GM12878 (cell line): Measurements from ENCODE around the gene FGF11. TPM values are rescaled to one million over a fixed set of nuclear protein-coding genes. Genes with fewer than 3 reads are reported as not detected.

ENCODE experiments used
- ATAC-seq: fragments of 200-7000 bp; cut with Tn5 transposase; 3 replicates; pipeline ENCODE4 v1.9.1; 2020; ENCODE audit warnings: mild to moderate bottlenecking, moderate library complexity
- BruUV-seq: library from RNA; stranded (reverse); fragments of 400-500 nt; replicated peaks from 2 replicates; lab custom pipeline; 2021; lab: Mats Ljungman, UMichigan
- CTCF ChIA-PET: fragments of 300-600 bp; sonication (Branson Sonifier 250); formaldehyde crosslinking; extraction: SDS; loops from one replicate; lab custom pipeline; 2021; ENCODE audit warnings: inconsistent platforms; lab: Yijun Ruan, JAX
- POLR2A ChIA-PET: fragments of 350-600 bp; formaldehyde crosslinking; extraction: SDS; loops from one replicate; lab custom pipeline; 2021; ENCODE audit warnings: inconsistent platforms; lab: Charles Lee
- RAD21 ChIA-PET: fragments of 300-600 bp; sonication (Branson Sonifier 250); formaldehyde crosslinking; loops from one replicate; lab custom pipeline; 2023; ENCODE audit warnings: antibody characterized with exemption; ENCODE audit not compliant: unreplicated experiment; lab: Charles Lee
- SMC1A ChIA-PET: fragments of 300-600 bp; sonication (Branson Sonifier 250); formaldehyde crosslinking; loops from one replicate; lab custom pipeline; 2023; ENCODE audit not compliant: unreplicated experiment, uncharacterized antibody; lab: Charles Lee
- DNase-seq: peaks from one replicate; pipeline ENCODE4 v3.0.0-alpha.2; 2011; ENCODE audit warnings: low read depth, low spot score
- FAIRE-seq: peaks from 3 replicates; lab custom pipeline; 2011; peaks lifted over from hg19 to GRCh38; lab: Jason Lieb, UNC
- H2AFZ ChIP-seq: 2 replicates; pipeline ENCODE4 v1.6.0; 2011; ENCODE audit warnings: low read depth, low read length, control low read depth; ENCODE audit not compliant: control insufficient read depth
- H3K27ac ChIP-seq: 2 replicates; pipeline ENCODE4 v1.5.1; 2011; ENCODE audit warnings: control low read depth; ENCODE audit not compliant: control insufficient read depth, insufficient read depth
- H3K27me3 ChIP-seq, 2 experiments: replicated peaks in 1 of 2; 2 replicates each; pipeline versions ENCODE4 v1.6.0 to v1.6.1; 2011; ENCODE audit warnings: low read length in 1 of 2; ENCODE audit not compliant: control insufficient read depth in 2 of 2, insufficient read depth in 2 of 2
- H3K36me3 ChIP-seq, 2 experiments: 2 replicates each; pipeline ENCODE4 v1.5.1; 2011; ENCODE audit warnings: low read length in 1 of 2; ENCODE audit not compliant: control insufficient read depth in 2 of 2, insufficient read depth in 2 of 2
- H3K4me1 ChIP-seq: 2 replicates; pipeline ENCODE4 v1.6.1; 2011; ENCODE audit warnings: mild to moderate bottlenecking, low read length, moderate library complexity, mixed read lengths; ENCODE audit not compliant: control insufficient read depth, insufficient read depth
- H3K4me2 ChIP-seq: 2 replicates; pipeline ENCODE4 v1.6.0; 2011; ENCODE audit warnings: control low read depth; ENCODE audit not compliant: control insufficient read depth, insufficient read depth
- H3K4me3 ChIP-seq: fragments of 200-600 bp; sonication (generic); 2 replicates; pipeline ENCODE4 v1.5.1; 2016
- H3K79me2 ChIP-seq: 2 replicates; pipeline ENCODE4 v1.6.0; 2011; ENCODE audit warnings: low read length; ENCODE audit not compliant: control insufficient read depth, insufficient read depth
- H3K9ac ChIP-seq: 2 replicates; pipeline ENCODE4 v1.8.0; 2011; ENCODE audit warnings: low read length, control low read depth, mixed read lengths; ENCODE audit not compliant: control insufficient read depth, insufficient read depth
- H3K9me3 ChIP-seq: replicated peaks from 3 replicates; pipeline ENCODE4 v1.5.1; 2011; ENCODE audit warnings: mild to moderate bottlenecking, low read length; ENCODE audit not compliant: control insufficient read depth, insufficient read depth
- H4K20me1 ChIP-seq: 2 replicates; pipeline ENCODE4 v1.6.0; 2011; ENCODE audit not compliant: control insufficient read depth, insufficient read depth
- GATAD2B ChIP-seq: fragments of 450-650 bp; conservative IDR thresholded peaks from 2 replicates; pipeline ENCODE4 v1.6.1; 2017; ENCODE audit warnings: low read depth, mild to moderate bottlenecking, moderate library complexity
- LARP7 ChIP-seq: fragments of 450-650 bp; IDR thresholded peaks from 2 replicates; pipeline ENCODE4 v1.6.1; 2017; ENCODE audit warnings: mild to moderate bottlenecking
- WGBS: methylation state at CpG from one replicate; pipeline ENCODE4 v1.1.6; 2016; ENCODE audit warnings: low lambda C conversion rate; ENCODE audit not compliant: insufficient replicate concordance, insufficient coverage; ENCODE audit errors: missing lambda C conversion rate; 5-methylcytosine and 5-hydroxymethylcytosine counted together
- in situ Hi-C: fragments of 300-500 bp; cut with MboI; formaldehyde crosslinking; loops from 9 replicates; pipeline ENCODE4 v1.14.3; 2018; ENCODE audit warnings: mixed read lengths
- intact Hi-C: fragments of 100-400 bp; cut with micrococcal nuclease; formaldehyde crosslinking; loops from one replicate; pipeline ENCODE4 v1.14.2; 2022; ENCODE audit not compliant: unreplicated experiment
- polyA plus RNA-seq, 11 experiments: library from polyadenylated mRNA; depleted of rRNA in 4 of 11; unstranded in 6 of 11; stranded (reverse) in 5 of 11; fragments of >200 nt; fragmentation: Nextera tagmentation in 4 of 11; fragmentation: Illumina TruSeq in 1 of 11; extraction: Ambion mirVana in 4 of 11; extraction: Trizol in 1 of 11; gene quantifications; 1 replicate in 1 of 11; 2 replicates in 10 of 11; pipeline versions ENCODE4 v1.2.1 to v1.2.3, GENCODE V29; 2011 to 2016; ENCODE audit warnings: inconsistent platforms in 2 of 11, missing spikeins in 2 of 11, low read depth in 1 of 11
- total RNA-seq, 4 experiments: library from RNA; depleted of rRNA in 3 of 4; stranded (reverse); fragments of >200 nt in 3 of 4; fragmentation: Illumina TruSeq in 1 of 4; extraction: Trizol in 1 of 4; gene quantifications; 2 replicates each; pipeline versions ENCODE4 v1.2.1 to v1.2.3, GENCODE V29; 2013 to 2021
- TF ChIP-seq, protein P1 (sequence below): fragments of 450-650 bp; IDR thresholded peaks from 2 replicates; pipeline ENCODE4 v1.6.1; 2017; ENCODE audit warnings: mild to moderate bottlenecking, low read depth, inconsistent platforms; ENCODE audit not compliant: poor library complexity, severe bottlenecking
- TF ChIP-seq, protein P2 (sequence below): fragments of 450-650 bp; IDR thresholded peaks from 2 replicates; pipeline ENCODE4 v1.6.1; 2016; ENCODE audit warnings: mild to moderate bottlenecking
- TF ChIP-seq, protein P3 (sequence below), 3 experiments: IDR thresholded peaks in 2 of 3; conservative IDR thresholded peaks in 1 of 3; 2 replicates each; pipeline ENCODE4 v1.5.1; 2011; ENCODE audit warnings: low read depth in 3 of 3, low read length in 3 of 3, mild to moderate bottlenecking in 3 of 3, control low read depth in 2 of 3, moderate library complexity in 2 of 3, inconsistent platforms in 1 of 3, mixed read lengths in 1 of 3; ENCODE audit not compliant: control insufficient read depth in 2 of 3, insufficient read depth in 1 of 3; ENCODE audit errors: extremely low read depth in 1 of 3

Gene FGF11
- total and polyA plus RNA-seq, 10 of the 15 experiments (the other 5 are each of a cell fraction or from before 2014, with no cell fraction given), result 0.69 to 21.1 (median 2.6) TPM

GRCh38 chr17:7444682-7445618 is 5.6 kb downstream of the FGF11 start, which contains the start of gene CHRNB1:
Gene CHRNB1 (plus strand): TSS chr17:7445061. CDS start chr17:7445128, 67 bp downstream.
- Histone ChIP-seq H3K27me3 (peaks cover 1 to 5% of the 10 kb centered on the region in 2 experiments; a peak in 3 of 4 replicates), H4K20me1 (no peaks in the 10 kb centered on the region), H3K9me3 (no peaks in the 10 kb centered on the region), H3K9ac (peak within 1 kb of the TSS; percentile 29; the same call in 1 of the 2 replicates), H2AFZ (peak within 1 kb of the TSS; percentile 51; the same call in 1 of the 2 replicates), H3K4me3 (peak within 1 kb of the TSS; percentile 55; the same call in 1 of the 2 replicates)
- WGBS, result 5% methylated on average over 46 of the region's 51 CpGs
- ChIA-PET SMC1A (interaction anchor here (1.1 to 1.5 kb wide), 3 partner anchors 10 to 115 kb away, joined by 3 to 7 read pairs (median 4); no protein-coding TSS in a partner anchor), POLR2A (interaction anchor here (0.5 to 5.4 kb wide), 9 partner anchors 8 to 191 kb away, joined by 3 to 52 read pairs (median 3); partner anchors contain the start of genes TMEM102 and ZBTB4), RAD21 (interaction anchor here (0.6 to 2.7 kb wide), 4 partner anchors 10 to 116 kb away, joined by 3 to 9 read pairs (median 4); partner anchors contain the start of gene TMEM102)
- ATAC-seq (peak; percentile 71), DNase-seq (no peak), FAIRE-seq (no peak)
- intact Hi-C loops (no loop called here), in situ Hi-C loops (no loop called here)
- BruUV-seq, result no TSS peak
- TF ChIP-seq, protein P1, sequence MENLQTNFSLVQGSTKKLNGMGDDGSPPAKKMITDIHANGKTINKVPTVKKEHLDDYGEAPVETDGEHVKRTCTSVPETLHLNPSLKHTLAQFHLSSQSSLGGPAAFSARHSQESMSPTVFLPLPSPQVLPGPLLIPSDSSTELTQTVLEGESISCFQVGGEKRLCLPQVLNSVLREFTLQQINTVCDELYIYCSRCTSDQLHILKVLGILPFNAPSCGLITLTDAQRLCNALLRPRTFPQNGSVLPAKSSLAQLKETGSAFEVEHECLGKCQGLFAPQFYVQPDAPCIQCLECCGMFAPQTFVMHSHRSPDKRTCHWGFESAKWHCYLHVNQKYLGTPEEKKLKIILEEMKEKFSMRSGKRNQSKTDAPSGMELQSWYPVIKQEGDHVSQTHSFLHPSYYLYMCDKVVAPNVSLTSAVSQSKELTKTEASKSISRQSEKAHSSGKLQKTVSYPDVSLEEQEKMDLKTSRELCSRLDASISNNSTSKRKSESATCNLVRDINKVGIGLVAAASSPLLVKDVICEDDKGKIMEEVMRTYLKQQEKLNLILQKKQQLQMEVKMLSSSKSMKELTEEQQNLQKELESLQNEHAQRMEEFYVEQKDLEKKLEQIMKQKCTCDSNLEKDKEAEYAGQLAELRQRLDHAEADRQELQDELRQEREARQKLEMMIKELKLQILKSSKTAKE, result no peak
- TF ChIP-seq, protein P2, sequence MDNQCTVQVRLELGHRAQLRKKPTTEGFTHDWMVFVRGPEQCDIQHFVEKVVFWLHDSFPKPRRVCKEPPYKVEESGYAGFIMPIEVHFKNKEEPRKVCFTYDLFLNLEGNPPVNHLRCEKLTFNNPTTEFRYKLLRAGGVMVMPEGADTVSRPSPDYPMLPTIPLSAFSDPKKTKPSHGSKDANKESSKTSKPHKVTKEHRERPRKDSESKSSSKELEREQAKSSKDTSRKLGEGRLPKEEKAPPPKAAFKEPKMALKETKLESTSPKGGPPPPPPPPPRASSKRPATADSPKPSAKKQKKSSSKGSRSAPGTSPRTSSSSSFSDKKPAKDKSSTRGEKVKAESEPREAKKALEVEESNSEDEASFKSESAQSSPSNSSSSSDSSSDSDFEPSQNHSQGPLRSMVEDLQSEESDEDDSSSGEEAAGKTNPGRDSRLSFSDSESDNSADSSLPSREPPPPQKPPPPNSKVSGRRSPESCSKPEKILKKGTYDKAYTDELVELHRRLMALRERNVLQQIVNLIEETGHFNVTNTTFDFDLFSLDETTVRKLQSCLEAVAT, result peak; percentile 66; the same call in 1 of the 2 replicates
- TF ChIP-seq GATAD2B (peak; percentile 46; the same call in 1 of the 2 replicates), LARP7 (0 out of 2 replicates have a peak, but pooled peaks have one; percentile 33)
- TF ChIP-seq, protein P3, sequence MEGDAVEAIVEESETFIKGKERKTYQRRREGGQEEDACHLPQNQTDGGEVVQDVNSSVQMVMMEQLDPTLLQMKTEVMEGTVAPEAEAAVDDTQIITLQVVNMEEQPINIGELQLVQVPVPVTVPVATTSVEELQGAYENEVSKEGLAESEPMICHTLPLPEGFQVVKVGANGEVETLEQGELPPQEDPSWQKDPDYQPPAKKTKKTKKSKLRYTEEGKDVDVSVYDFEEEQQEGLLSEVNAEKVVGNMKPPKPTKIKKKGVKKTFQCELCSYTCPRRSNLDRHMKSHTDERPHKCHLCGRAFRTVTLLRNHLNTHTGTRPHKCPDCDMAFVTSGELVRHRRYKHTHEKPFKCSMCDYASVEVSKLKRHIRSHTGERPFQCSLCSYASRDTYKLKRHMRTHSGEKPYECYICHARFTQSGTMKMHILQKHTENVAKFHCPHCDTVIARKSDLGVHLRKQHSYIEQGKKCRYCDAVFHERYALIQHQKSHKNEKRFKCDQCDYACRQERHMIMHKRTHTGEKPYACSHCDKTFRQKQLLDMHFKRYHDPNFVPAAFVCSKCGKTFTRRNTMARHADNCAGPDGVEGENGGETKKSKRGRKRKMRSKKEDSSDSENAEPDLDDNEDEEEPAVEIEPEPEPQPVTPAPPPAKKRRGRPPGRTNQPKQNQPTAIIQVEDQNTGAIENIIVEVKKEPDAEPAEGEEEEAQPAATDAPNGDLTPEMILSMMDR (IDR thresholded peaks at IDR 0.05 in 2 of 3, conservative IDR thresholded peaks at IDR 0.05 in 1 of 3; ENCODE audit: control insufficient read depth in 2 of 3, extremely low read depth in 1 of 3, insufficient read depth in 1 of 3, low read depth in 3 of 3, low read length in 3 of 3), result peak in 1 of 3 experiments; percentile 11; a peak in 1 of 6 replicates
- TF ChIP-seq, all 136 proteins: peak for 4
- Histone ChIP-seq H3K36me3 (no peaks in the 10 kb centered on the region), H3K4me1 (peaks cover 16% of the 10 kb centered on the region), H3K79me2 (no peaks in the 10 kb centered on the region), H3K27ac (no peak within 1 kb of the TSS), H3K4me2 (peak within 1 kb of the TSS; percentile 97)
- CTCF ChIA-PET, result interaction anchor here (0.6 to 2.7 kb wide), 4 partner anchors 8 to 116 kb away, joined by 3 to 10 read pairs (median 7); partner anchors contain the start of gene SENP3
